ENCODE data around the gene WFIKKN2.

WFIKKN2 gene

GRCh38 chr17:50832864-50833381 is 2.5 kb upstream of the WFIKKN2 start:
- no peak for TF ChIP-seq CTCF (IDR thresholded peaks at IDR 0.05; ENCODE audit: borderline replicate concordance, control extremely low read depth, extremely low read depth, insufficient read depth, missing control alignments)
- no peak for DNase-seq (ENCODE audit: low spot score)
- in situ Hi-C loops (cut with MboI; ENCODE audit: low sequenced_read_pairs, unreplicated experiment) = loop anchor here (10.0 kb wide), 1 partner anchor 288 kb away; the partner anchor contains the start of gene SPATA20

- no peak for DNase-seq (ENCODE audit: low spot score)
- no peak for TF ChIP-seq CTCF (IDR thresholded peaks at IDR 0.05; ENCODE audit: borderline replicate concordance, control extremely low read depth, extremely low read depth, insufficient read depth, missing control alignments)
- in situ Hi-C loops (cut with MboI; ENCODE audit: low sequenced_read_pairs, unreplicated experiment) = loop anchor here (10.0 kb wide), 1 partner anchor 289 kb away; the partner anchor contains the start of gene SPATA20
Measured at GRCh38 chr17:50833510-50834428, 1.6 kb upstream of the WFIKKN2 start.

GRCh38 chr17:50834429-50835300 is 721 bp upstream of the WFIKKN2 start:
- no peak for DNase-seq (ENCODE audit: low spot score)
- TF ChIP-seq CTCF (IDR thresholded peaks at IDR 0.05; ENCODE audit: borderline replicate concordance, control extremely low read depth, extremely low read depth, insufficient read depth, missing control alignments) = no peak
- in situ Hi-C loops (cut with MboI; ENCODE audit: low sequenced_read_pairs, unreplicated experiment) = loop anchor here (10.0 kb wide), 1 partner anchor 290 kb away; the partner anchor contains the start of gene SPATA20

- in situ Hi-C loops (cut with MboI; ENCODE audit: low sequenced_read_pairs, unreplicated experiment) = loop anchor here (10.0 kb wide), 1 partner anchor 292 kb away; the partner anchor contains the start of gene SPATA20
- no peak for TF ChIP-seq CTCF (IDR thresholded peaks at IDR 0.05; ENCODE audit: borderline replicate concordance, control extremely low read depth, extremely low read depth, insufficient read depth, missing control alignments)
- DNase-seq (ENCODE audit: low spot score) = no peak
Measured at GRCh38 chr17:50836826-50837225, 1.4 kb downstream of the WFIKKN2 start.

- in situ Hi-C loops (cut with MboI; ENCODE audit: low sequenced_read_pairs, unreplicated experiment) = loop anchor here (10.0 kb wide), 1 partner anchor 293 kb away; the partner anchor contains the start of gene SPATA20
- no peak for TF ChIP-seq CTCF (IDR thresholded peaks at IDR 0.05; ENCODE audit: borderline replicate concordance, control extremely low read depth, extremely low read depth, insufficient read depth, missing control alignments)
- DNase-seq (ENCODE audit: low spot score) = no peak
Measured at GRCh38 chr17:50837286-50837979, 2.0 kb downstream of the WFIKKN2 start.

Data from GM13976 (cell line).